ENCODE measurements around the gene IGFBP6.

Gene IGFBP6

GRCh38 chr12:53123578-53124351 is 26.3 kb downstream of the IGFBP6 start:
- DNase-seq: peak; percentile 46

- no peak for DNase-seq
These were observed 26.9 kb downstream of the IGFBP6 start for GRCh38 chr12:53124352-53124723.

GRCh38 chr12:53127169-53127568 is 29.7 kb downstream of the IGFBP6 start:
- no peak for DNase-seq

- DNase-seq: no peak
These were observed 31.5 kb downstream of the IGFBP6 start for GRCh38 chr12:53128780-53129569.

- DNase-seq: no peak
These were observed 34.4 kb downstream of the IGFBP6 start for GRCh38 chr12:53131844-53132243.

- no peak for DNase-seq
These were observed 36.3 kb downstream of the IGFBP6 start for GRCh38 chr12:53133722-53134121.

- DNase-seq: no peak
These were observed 45.9 kb downstream of the IGFBP6 start for GRCh38 chr12:53143355-53143754.

- peak; percentile 71 for DNase-seq
These were observed 48.2 kb downstream of the IGFBP6 start for GRCh38 chr12:53145383-53146260.

DNA sequence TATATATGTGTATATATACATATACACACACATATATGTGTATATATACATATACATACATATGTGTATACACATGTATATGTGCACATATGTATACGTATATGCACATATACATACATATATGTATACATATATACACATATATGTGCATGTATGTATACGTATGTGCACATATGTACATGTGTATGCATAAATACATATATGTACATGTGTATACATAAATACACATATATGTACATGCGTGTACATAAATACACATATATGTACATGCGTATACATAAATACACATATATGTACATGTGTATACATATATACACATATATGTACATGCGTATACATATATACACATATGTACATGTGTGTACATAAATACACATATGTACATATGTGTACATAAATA is 49.7 kb downstream of the IGFBP6 start:
- DNase-seq: no peak

- no peak for DNase-seq
These were observed 50.2 kb downstream of the IGFBP6 start for GRCh38 chr12:53147653-53148052.

DNA sequence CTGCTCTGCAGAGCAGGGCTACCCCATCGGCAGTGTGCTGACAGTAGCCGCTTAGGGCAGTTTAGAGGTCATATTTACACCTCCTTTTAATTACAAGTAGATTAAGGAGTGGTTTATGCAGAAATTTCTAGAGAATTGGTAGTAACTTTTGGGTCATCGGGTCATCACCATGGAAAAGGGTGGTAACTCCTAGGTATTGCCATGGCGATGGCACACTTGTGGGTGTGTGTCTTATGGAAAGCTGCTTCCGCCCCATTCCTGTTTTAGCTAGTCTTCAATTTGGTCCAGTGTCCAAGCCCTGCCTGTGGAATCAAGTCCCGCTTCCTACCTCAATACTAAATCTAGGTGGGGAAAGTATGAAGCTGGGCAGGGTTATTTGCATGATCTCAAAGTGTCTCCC is 53.6 kb downstream of the IGFBP6 start:
- DNase-seq: no peak

Data from HCEC 1CT (cell line).